Right ventricle myocardium superior (tissue), 1 donor: ENCODE data around the gene ARF3. TPM values are rescaled to one million over a fixed set of nuclear protein-coding genes. Genes with fewer than 3 reads are reported as not detected.

Experiments
- ATAC-seq: fragments of 200-7000 bp; cut with Tn5 transposase; one replicate; pipeline ENCODE4 v1.9.1; 2020; ENCODE audit warnings: mild to moderate bottlenecking; ENCODE audit not compliant: poor library complexity
- DNase-seq: peaks from one replicate; pipeline ENCODE4 v3.0.0-alpha.2; 2020
- intact Hi-C: fragments of 100-400 bp; cut with DNase I; formaldehyde crosslinking; loops from one replicate; pipeline ENCODE4 v1.11.2; 2022
- total RNA-seq: library from RNA; stranded (reverse); fragmentation: NEBNext Ultra II Directional; extraction: Animal tissue kit (Norgen Biotek cat#: 25700); gene quantifications from one replicate; pipeline ENCODE4 v1.2.1, GENCODE V29; 2021
- donor health status: DM: no; HTN: yes; CAD: no; lungs with severe emphysema.

Gene ARF3
- total RNA-seq, 1 donor from 2014 or later = 43.7 TPM

DNA sequence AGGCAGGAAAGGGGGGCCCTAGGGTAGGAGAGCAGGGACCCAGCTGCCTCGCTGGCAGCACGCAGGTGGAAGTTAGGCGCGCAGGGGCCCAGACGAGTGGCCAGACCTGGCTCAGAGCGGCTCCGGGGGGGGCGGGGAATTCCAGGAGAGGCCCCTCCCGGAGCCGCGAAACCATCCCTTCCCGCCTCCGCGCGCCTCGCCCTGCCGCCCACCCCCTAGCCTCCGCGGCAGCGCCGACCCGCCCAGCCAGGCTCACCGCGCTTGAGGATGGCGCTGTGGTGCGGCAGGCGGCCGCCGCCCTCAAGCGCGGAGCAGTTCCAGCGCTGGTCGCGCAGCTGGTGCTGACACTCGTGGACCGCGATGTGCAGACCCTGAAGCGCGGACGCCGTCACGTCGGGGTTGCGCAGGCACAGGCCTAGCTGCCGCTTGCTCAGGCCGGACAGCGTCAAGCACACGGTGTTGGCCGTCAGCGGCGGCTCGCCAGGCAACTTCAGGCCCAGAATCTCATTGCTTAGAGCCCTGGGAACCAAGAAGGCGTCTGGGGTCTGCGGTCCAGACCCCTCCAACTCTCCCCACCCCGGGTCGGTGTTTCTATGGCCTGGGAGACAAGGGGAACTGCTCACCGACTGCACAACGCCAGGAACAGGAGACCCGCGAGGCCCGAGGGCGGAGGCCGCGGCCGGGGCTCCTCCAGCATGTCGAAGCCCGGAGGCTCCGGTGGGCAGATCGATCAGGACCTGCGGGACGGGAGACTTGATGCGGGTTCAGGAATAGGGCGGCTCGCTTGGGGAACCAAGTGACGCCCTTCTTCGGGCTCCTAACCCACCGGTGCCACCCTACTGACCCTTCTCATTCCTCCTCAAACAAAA is 12.8 kb upstream of the ARF3 start:
- DNase-seq = no peak

DNA sequence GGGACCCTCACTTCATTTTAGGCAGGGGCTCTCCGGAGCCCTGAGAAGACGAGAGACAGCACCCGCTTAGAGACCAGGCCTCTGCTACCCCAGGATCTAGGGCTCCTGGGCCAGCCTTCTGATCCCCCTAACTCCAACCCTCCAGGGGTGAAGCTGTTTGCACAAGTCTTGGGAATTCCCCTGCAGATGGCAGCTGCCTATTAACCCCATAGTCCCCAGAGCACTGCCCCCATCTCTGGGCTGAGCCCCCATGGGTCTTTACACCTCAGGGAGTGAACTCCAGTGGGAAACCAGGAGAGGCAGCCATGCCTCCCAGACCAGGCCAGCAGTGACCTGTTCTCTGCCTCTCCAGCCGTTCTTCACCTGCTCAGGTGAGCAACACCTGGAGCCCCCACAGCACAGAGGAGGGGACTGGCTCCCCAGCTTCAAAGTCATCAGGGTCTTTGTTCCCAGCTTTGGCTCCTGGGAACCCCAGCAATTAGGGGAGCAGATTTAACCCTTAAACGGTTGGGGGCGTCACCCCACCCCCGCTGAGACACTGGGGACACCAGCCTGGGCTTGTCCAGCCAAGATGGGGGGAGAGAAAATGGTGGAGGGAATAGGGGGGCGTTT is 12.0 kb upstream of the ARF3 start:
- no peak for DNase-seq
- ATAC-seq = no peak
- intact Hi-C loops = no loop called here

More for the DNA sequence above, 12.8 kb upstream of the ARF3 start:
- intact Hi-C loops = no loop called here
- peak; percentile 21 for ATAC-seq

DNA sequence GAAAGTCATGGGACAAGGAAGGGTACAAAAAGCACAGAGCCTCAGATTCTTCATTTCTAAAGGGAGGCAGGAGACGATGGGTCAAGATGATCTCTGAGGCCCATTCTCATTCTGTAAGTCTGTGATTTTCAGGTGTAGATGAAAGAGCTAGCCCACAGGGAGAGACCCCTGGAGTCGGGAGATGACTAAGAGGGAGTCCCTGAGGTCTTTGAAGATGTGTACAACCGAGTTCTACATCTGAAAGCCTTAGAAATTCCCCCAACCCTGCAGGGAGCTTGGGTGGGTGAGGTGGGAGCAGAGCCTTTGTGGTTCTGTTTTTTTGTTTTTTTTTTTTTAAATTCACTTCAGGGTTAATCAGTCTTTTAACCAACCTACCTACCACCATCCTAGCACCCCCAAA is 11.2 kb upstream of the ARF3 start:
- DNase-seq (no peak), ATAC-seq (no peak)
- intact Hi-C loops = no loop called here

DNA sequence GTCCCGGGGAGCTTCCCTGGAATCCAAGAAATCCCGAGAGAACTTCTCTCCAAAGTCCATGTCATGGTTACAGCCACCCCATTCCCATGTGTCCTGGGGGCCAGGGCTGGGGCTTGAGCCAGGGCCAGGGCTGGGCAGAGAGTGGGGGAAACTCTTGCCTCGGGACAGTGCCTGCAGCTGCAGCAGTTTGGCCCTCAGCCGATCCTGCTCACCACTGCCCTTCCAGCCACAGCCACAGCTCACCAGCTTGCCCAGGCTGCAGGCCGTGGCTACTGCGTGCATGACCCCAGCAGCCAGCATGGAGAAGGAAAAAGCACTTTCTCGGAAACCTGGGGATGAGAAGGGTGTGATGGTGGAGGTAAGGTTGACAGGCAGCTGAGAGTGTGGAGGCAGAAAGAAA is 10.7 kb upstream of the ARF3 start:
- intact Hi-C loops = no loop called here
- ATAC-seq (no peak), DNase-seq (no peak)

DNA sequence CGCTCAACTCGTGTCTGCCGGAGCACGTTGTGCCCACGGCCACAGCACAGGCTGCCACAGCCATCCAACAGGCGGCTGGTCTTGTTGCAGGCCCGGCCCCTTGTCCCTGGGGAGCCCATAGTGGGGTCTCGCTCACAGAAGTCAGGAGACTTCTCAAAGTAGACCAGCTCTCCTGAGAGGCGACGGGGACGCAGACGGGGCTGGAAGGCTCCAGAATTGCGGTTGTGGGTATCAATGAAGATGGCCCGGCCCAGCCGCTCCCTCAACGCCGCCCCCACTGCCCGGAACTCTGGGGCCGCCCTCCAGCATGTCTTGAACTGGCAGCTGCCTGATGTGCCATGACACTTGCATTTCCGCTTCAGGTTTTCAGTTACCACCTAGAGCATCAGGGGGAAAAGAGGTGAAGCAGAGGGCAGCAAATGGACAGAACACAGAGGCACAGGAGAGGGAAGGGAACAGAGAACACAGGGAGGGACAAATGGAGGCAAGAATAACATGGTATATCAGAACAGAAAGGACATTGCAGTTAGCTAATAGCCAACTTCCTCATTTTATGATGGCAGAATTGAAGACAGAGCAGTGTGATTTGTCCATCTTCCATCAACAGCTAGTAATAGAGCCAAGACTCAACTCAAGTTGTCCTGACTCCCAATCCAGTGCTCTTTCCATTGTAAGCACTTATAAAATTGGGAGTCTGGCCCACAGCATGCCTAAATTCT is 9.0 kb upstream of the ARF3 start:
- ATAC-seq (no peak), DNase-seq (no peak)
- intact Hi-C loops = no loop called here

DNA sequence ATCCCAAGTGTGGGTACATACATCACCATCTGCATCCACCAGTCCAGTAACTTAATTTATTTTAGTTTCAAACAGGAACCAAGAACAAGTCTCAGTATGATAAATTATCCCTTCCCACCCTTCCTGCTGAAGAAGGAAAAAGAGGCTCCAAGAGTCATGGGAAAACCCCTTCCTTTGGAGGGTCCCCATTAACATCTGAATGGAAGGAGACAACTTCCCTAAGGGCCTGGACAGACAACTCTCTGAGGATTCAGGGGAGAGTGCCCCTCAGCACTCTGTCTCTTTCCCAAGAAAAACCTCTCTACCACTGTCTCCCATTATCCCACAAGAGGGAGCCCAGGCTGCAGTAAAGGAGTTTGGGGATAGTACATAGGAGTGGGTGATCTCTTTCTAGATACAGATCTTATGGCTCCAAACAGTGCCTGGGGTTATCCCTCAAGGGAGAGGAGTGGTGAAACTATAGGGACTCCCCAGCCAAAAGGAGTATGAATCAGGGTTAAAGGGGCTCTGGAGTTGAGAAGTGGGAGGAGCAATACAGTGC is 8.1 kb upstream of the ARF3 start:
- no peak for DNase-seq
- intact Hi-C loops = no loop called here
- no peak for ATAC-seq

DNA sequence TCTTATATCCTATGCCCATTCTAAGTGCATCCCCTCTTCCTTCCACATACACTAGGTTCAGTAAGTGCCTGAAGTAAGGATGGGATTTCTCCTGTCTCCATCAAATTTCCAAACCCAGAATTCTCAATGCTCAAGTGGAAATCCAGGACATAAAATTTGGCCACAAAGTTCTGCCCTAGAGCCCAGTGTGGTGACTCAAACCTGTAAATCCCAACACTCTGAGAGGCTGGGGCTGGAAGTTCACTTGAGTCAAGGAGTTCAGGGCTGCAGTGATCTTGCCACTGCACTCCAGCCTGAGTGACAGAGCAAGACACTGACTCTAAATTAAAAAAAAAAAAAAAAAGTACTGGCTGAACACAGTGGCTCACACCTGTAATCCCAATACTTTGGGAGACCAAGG is 4.5 kb upstream of the ARF3 start:
- no peak for ATAC-seq
- intact Hi-C loops = no loop called here
- DNase-seq = no peak

DNA sequence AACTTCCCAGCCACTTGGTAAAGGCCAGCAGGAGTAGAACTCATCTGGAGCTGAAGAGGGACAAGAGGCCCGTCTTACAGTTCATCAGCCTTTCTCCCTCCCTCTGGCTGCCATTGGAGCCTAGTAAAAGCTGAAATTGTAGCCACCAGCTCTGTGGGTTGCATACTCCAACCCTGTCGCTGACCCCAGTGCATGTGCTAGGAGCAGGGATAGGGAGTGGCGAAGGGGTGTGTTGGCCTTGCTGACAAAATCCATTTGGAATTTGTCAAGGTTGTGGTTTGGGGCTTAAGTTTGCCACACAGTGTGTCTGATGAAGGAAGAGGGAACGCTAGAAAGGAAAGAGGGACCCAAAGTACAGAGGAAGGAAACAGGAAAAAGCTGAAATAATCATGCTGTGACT is 4.0 kb upstream of the ARF3 start:
- no peak for DNase-seq
- no peak for ATAC-seq
- intact Hi-C loops = no loop called here

DNA sequence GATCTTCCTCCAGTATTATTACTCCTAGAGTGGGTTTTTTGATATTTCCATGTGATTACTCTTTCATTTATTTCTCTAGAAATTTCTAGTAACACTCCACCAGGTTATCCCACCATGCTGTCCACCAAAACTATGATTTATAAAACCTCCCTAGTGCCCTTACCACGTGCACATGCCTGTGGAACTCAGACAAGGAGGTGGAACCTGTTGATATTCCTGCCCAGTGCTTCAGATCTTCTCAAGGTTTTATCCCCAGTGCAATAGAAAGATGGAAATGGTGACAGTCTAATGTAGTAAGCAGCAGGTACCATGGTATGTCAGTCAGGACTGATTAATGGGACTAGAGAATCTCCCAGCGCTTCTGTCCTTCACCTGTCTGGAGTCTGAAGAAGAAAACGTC is 3.5 kb upstream of the ARF3 start:
- no peak for ATAC-seq
- intact Hi-C loops = no loop called here

DNA sequence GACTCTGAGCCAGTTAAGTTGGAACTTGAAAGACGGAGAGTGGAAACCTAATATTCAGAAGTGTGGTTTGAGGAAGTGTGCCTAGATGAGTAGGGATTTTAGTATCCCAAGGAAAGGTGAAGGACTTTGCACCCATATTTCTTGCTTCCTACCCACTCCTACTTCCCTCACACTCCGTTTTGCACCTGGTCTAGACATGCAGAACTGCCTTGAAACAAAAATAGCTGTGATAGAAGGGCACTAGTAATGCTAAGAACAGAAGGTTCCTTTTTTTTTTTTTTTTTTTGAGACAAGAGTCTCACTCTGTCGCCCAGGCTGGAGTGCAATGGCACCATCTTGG is 732 bp upstream of the ARF3 start:
- intact Hi-C loops = no loop called here
- no peak for ATAC-seq
- DNase-seq = no peak

More for the DNA sequence above, 3.5 kb upstream of the ARF3 start:
- no peak for DNase-seq

DNA sequence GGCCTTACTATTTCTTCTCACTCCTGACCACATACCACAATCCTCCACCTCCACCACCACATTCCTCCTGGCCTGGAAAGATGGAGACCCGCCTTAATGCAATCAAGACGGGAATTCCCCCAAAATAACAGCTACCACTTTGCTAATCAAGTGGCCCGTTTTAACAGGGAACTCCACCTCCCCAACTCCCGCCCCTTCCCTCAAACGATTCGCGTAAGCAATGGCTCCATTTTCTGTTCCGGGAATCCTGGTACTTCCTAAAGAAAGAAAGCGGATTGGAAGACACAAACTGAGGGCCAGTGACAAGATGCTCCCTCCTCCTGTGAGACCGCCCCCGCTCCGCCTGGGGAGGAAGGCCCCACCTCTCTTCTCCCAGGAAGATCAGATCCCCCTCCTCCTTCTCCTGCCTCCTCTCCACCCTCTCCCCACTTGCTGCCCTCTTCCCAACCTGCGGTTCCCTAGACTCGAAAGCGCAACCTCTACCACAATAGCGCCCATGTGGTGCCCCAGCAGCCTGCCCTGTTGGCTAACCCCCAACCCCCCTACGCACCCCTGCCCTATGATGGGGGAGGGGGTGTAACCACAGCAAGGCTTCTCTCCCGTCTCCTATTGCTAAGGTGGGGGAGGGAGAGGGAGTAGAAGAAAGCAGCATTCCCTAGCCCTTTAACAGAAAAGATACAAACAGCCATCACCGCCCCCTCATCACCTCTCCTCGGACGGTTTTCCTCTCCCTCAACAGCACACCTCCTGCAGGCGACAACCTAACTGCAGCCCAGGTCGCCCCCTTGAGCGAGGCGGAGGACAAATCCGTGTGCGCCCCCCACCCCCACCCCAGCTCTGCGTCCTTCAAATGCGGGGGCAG is 777 bp downstream of the ARF3 start:
- peak; percentile 89 for DNase-seq
- ATAC-seq = peak; percentile 89
- intact Hi-C loops = no loop called here

DNA sequence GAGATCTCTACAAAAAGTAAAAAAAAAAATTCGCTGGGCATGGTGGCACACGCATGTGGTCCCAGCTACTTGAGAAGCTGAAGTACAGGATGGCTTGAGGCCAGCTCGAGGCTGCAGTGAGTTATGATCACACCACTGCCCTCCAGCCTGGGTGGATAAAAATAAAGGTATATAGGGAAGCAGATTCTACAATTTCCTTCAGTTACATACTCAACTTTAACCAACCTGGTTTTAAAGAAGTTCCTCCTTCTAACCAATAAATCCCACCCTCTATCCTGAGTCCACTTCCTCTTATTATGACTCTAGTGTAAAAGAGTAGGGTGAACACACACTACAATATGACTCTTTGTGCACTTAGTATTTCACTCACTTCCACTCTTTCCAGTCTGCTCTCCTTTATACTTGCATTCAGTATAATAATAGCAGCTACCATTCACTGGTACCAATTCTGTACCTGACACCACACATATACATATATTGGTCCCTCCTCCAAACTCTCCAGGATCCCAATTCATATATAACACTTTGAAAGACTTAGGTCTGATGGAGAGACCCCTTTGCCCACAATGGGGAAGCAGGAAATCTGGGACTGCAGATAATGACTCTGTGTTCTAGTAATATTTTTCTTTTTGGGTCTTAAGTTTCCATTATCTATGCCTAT is 2.3 kb downstream of the ARF3 start:
- DNase-seq = no peak
- no peak for ATAC-seq
- intact Hi-C loops = no loop called here

DNA sequence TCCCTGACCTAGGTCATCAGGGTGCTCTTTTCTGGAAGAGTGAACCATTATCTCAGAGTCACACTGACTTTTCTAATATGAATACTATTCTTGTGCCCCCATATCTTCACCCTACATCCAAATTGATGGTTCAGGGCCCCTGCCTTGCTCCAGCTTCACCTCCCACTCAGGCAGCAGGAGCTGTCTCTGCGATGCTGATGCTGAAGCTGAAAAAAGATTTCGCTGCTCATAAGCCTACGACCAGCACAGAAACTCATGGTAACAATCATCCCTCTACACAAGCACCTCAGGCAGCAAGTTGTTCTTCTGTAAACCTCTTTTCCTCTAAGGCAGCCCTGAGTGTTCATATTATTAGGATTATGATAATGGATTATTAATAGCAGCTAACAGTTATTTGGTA is 3.2 kb downstream of the ARF3 start:
- DNase-seq = no peak
- ATAC-seq = no peak
- intact Hi-C loops = no loop called here

DNA sequence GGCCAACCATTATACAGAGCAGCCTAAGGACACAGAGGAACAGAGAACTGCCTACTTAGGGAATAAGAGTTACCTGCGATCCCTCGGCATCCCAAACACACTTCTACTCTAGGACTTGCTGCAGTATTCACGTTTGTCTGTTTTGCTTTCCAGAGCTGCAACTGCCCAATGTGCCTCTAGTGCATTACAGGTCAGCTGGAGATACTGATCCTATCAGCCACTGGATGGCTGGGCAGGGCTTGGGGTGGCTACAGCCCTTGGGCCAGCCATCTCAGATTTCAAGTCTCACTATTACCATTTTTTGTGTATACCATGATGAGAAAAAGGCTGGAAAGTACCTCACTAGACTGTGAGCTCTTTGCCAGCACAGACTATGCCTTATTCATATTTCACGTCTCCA is 4.6 kb downstream of the ARF3 start:
- DNase-seq = no peak
- ATAC-seq = no peak
- intact Hi-C loops = no loop called here

DNA sequence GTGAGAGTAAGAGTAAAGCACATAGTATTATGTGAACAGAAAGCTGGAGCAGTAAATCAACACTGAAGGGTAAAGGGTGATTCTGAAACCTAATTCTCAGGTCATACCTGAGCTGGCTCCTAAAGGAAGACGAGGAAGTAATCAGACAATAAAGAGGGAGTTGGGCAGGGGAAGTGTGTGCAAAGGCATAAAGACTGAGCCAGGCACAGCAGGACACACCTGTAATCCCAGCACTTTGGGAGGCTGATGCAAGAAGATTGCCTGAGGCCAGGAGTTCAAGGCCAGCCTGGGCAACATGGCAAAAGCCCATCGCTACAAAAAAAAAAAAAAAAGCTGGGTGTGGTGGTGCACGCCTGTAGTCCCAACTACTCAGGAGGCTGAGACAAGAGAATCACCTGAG is 9.6 kb downstream of the ARF3 start:
- DNase-seq = no peak
- intact Hi-C loops = no loop called here
- no peak for ATAC-seq

DNA sequence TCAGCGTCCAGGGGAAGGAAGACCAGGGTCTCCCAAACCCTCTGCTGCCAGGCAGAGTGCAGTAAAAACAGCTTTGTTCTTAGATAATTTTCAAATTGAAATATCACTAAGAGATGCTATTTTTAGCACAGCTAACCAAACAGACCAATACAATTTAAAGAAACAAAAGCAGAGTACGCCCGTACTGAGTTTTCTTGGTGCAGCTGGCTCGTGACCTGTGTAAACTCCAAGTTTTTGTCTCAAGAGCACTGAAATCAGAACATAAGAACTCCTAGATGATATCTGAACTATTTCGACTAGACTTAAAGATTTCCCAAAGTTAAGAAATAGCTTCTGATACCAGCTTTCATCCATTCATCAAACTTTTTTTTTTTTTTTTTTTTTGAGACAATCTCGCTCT is 10.3 kb downstream of the ARF3 start:
- no peak for ATAC-seq
- no peak for DNase-seq
- intact Hi-C loops = no loop called here

DNA sequence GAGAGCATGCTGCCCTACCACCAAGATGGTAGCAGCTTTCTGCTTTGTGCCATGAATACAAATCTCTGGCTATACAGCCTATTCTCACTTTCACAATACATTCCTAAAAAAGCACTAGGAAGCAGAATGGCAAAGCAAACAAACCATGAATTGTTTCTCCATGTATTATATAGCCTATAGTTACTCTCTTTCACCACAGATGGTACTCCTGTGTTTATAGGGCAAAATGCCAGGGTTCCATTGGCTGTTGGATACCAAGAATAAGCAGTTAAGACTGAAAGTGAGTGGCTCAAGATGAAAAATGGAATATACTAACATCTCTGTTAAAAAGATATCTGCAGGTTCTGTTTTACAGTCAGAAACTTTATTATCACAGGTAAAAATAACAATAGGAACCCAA is 11.1 kb downstream of the ARF3 start:
- ATAC-seq = no peak
- no peak for DNase-seq
- intact Hi-C loops = no loop called here

DNA sequence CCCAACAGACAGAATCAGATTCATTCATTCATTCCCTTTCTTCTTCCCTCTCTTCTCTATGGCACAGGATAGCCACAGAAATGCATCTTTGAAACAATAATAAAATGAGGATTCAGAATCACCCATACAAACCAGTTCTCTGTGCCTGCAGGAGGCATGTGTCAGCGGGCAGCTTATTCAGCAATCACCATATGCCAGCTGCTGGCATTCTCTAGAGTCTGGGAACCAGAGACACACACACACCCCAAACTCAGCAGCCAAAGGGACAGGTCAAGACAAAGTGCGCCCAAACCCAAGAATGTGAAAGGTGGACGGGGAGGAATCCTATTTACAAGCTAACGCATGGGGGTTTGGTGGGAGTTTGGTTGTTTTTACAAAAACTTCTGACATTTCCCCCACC is 14.1 kb downstream of the ARF3 start:
- DNase-seq = no peak
- no peak for ATAC-seq
- intact Hi-C loops = no loop called here
